ENCODE results near the gene CHST15. TPM values are rescaled to one million over a fixed set of nuclear protein-coding genes. Genes with fewer than 3 reads are reported as not detected.
A peak's percentile ranks its signal among the peaks of the same experiment; 100 is the strongest.
"Not testable (repeated sequence)": the region's sequence is repeated elsewhere in the genome, so short reads cannot be mapped to it uniquely, and the experiment has no call there.

CHST15 gene
- total RNA-seq, 1 donor from 2014 or later: 18.3 TPM

DNA sequence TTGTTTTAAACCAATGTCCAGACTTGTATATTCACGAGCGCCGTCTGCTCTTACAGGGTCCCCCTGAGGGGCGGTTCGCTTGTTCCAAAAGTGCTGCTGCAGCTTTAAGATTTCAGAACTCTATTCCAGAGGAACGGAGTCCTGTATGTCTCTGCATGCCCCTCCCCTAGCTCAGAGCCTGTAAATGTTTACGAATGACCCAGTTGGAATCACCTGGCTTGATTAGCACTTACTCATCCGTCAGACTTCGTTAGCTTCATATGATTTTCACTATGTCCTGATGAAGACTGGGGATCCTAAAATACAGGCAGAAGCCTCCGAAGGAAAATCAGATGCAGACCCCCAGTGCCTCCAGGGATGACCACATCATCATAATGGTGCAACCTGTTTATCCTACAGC is 4.5 kb upstream of the CHST15 start:
- DNase-seq: no peak

DNA sequence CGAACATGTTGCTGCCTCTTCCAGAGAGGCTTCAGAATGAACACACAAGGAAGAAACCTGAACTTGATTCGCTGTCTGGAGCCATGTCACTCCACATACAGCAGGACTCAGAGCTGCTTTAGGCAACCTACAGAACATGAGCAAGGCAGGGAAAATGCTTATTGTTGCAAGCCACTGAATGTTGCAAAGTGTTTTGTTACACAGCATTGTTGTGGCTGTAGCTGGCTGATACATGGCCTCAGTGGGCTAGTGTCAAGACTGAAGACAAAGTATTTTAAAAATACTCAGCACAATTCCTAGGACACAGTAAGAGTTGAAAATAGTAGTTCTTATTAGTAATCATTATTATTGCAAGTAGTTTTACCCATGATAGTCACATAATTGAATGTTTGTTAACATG is 3.1 kb upstream of the CHST15 start:
- no peak for DNase-seq

DNA sequence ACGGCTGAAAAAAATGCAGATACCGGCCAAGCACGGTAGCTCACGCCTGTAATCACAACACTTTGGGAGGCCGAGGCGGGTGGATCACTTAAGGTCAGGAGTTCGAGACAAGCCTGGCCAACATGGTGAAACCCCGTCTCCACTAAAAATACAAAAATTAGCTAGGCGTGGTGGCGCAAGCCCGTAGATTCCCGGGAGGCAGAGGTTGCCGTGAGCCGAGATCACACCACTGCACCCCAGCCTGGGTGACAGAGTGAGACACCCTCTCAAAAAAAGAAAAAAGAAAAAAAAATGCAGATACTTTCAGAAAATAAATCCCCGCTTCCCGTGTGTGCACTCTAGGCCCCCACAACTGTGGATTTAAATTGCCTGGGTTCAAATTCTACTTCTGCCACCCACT is 2.4 kb upstream of the CHST15 start:
- not testable (repeated sequence) for DNase-seq

DNA sequence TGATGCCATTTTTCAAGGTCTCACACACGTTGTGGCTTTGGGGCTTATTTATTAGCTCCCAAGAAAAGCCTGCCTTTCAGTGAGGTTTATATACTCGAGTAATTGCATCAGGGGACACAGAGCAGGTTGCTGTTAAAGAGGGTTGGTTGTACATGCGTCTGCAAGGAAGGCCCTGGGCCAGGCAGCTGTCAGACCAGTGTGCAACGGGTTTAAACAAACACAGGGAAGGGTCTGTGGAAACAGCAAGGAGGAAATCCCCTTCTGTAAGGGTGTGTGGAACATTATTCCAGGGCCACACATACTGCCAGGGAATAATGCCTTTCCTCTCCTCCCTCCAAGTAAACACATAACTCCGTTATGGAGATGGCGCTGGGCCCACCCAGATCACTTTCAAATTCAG is 1.7 kb upstream of the CHST15 start:
- peak; percentile 75 for DNase-seq

DNA sequence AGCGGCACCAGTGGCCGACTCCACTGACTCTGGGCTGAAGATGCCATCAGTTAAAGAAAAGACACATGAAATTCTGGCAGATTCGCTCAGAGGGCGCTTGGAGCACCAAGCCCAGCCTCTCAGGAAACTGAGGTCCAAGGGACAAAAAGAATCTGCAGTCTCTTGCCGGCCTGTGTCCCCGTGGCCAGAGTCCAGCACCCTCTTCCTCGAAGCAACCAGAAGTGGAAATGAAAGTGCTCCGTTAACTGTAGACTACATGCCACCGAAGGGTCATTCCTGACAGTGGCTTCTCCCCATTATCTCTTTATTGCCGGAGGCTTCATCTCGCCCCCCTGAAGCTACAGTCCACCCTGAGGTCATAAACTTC is 1.0 kb upstream of the CHST15 start:
- no peak for DNase-seq

DNA sequence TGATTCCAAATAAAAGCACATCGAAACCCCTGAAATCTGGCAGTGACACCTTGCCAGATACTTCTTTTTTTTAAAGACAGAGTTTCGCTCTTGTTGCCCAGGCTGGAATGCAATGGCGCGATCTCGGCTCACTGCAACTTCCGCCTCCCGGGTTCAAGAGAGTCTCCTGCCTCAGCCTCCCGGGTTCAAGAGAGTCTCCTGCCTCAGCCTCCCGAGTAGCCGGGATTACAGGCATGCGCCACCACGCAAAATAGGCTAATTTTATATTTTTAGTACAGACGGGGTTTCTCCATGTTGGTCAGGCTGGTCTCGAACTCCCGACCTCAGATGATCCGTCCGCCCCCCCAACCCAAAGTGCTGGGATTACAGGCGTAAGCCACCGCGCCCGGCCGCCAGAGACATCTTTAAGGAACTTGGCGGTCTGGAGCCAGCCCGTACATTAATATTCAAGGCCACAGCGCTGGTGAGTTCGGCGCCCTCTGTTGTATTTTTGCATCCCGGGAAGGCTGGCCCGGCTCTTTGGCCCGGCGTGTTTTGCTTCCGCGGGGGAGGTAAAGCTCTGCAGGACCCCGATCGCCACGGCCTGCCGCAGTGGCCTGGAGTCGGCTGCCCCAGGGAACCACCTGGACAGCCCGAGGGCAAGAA is 498 bp upstream of the CHST15 start:
- DNase-seq: peak; percentile 38

DNA sequence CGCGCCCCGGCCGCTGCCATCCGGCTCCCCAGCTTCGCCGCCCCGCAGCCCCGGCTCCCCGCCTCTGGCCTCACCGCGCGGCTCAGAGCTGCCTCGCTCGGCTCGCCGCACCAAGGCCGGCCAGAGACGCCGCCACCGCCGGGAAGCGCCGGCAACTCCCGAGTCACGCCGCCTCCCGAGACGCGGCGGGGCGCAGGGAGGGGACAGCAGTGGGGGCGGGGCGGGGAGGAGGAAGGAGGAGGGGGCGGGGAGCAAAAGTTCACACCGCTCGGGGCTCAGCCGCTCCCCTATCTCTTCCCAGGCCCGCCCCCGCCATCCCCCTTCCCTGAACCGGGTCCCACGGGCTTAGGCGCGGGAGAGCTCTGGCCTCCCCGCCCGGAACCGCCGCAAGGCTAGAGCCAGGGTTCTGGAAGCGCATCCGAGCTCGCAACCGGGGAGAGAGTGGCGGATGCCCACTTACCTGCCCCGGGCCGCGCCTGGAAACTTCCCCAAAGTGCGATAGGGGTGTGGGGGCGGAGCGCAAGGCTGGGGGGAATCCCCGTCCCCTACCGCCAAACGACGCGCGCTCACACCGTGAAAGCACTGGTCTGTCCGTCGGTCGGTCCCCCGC is 1.0 kb downstream of the CHST15 start:
- peak; percentile 58 for DNase-seq

DNA sequence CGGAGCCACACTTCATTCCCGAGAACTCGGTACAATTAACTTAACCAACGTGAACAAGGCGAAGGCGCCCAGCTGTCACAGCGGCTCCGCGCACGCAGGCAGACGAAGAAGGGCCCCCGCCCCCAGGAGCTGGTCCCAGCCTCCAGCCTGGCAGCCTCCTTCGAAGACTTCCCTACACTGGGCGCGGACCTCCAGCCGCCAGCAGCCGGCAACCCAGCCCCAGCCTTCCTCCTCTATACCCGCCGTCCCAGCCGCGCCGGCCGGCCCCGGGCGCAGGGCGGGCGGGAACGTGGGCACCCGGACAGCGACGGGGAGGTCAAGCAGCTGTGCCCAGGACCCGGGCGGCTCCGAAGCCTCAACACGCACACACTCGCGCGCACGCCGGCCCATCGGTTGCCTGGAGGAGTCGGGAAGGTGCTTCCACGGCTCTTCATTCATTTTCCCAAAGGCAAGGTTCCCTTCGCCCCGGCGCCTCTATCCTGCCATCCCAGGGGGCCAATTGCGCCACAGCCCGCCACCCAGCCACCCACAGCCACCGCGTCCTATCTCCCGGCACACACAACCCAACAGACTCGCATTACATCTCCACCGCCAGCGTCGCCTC is 1.6 kb downstream of the CHST15 start:
- peak; percentile 69 for DNase-seq

DNA sequence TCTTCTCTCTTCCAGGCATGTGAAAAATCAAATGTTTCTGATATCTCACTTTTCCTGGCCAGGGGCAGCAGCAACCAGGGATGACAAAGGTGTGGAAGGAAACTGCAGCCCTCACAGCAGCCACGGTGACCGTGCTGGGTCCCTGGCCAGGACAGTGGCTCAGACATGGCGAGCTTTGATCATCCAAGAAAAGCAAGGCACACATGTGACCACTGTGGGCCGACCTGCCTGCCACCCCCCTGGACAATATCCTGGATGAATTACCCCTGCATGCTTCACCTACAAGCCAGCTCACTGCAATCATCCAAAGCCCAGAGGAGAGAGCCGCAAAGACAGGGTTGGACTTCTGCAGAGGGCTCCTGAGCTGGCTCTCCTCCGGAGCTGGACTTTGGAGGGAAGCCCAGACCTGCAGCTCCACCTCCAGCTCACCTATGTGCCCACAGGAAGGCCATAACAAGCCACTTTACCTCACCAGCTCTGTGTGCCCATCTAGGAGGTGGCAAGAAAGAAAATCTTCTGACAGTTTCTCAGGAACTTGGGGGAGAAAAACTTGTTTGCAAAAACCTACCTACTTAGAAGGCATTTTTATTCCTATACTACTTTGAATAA is 2.7 kb downstream of the CHST15 start:
- no peak for DNase-seq

DNA sequence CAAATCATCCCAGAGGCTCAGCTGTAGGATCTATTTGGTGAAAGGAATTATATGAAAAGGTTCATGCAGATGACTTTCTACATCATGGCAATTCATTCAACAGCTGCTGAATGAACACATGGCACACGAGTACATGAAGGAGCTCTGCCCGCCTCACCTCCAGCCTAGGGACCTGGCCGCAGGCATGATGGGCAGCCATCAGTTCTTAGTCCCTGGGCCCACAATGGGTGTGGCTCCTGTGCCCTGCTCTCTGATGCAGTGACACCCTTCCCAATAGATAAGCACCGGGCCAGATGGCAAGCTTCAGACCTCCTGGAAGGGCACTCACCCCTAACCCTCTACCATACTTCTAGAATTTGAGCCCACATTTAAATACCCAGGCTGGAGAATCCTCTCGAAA is 3.5 kb downstream of the CHST15 start:
- no peak for DNase-seq

DNA sequence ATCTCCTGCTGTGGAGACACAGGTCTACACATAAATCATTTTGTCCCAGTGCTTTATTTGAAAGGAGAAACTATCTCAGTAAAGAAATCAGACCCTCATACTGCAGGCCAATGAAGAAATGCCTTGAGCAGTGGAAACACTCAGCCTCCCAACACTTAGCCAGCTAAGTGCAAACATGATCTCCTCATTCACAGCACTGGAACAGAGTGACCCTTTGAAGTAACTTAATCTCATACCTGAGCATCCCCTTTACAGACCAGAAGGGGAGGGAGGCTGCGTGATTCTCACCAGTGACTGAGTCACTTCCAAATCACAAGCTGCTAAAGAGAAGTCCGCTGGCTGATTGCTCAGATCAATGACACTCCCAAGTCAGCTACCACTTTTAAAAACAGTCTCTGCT is 4.5 kb downstream of the CHST15 start:
- no peak for DNase-seq

DNA sequence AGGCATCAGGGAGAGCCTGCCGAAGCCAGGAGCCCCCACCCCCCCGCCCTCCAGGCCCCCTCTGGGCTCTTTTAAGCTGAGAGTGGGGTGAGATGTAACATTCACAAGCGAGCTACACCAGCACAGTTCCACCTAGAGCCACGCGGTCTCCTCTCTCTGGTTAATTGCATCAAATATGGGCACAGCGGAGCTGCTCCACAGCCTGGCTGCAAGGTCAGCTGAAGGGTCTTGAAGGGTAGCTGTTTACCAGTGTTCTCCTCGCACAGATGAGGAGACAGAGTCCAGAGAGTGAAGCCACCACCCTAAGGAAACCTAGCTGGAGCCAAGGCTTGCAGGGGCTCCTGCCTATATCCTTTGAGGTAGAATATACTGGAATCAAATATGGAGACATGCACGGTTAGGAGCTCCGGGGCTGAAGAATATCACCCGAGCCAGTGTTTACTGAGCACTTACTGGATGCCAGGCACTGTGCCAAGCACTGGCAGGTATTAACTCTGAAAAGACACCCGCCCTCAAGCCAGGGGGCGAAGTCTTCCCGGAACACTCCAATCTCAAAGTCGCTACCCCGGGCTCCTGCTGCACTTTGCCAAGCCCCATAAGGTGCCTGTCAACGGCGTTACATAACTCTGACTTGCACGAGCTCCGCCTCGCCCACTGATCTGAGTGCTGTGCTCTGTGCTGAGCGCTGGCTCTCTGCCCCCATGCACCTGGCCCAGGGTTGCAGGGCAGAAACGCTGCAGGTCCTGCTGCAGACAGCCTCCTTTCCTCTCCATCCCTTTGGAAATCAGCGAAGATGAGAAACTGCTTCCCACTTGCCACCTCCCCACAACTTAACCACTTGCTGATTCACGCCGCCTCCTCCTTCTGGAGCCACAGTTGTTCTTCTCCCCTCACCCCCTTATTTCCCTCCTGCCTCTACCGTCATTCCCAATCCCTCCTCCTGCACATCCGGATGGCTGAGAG is 5.4 kb downstream of the CHST15 start:
- no peak for DNase-seq

DNA sequence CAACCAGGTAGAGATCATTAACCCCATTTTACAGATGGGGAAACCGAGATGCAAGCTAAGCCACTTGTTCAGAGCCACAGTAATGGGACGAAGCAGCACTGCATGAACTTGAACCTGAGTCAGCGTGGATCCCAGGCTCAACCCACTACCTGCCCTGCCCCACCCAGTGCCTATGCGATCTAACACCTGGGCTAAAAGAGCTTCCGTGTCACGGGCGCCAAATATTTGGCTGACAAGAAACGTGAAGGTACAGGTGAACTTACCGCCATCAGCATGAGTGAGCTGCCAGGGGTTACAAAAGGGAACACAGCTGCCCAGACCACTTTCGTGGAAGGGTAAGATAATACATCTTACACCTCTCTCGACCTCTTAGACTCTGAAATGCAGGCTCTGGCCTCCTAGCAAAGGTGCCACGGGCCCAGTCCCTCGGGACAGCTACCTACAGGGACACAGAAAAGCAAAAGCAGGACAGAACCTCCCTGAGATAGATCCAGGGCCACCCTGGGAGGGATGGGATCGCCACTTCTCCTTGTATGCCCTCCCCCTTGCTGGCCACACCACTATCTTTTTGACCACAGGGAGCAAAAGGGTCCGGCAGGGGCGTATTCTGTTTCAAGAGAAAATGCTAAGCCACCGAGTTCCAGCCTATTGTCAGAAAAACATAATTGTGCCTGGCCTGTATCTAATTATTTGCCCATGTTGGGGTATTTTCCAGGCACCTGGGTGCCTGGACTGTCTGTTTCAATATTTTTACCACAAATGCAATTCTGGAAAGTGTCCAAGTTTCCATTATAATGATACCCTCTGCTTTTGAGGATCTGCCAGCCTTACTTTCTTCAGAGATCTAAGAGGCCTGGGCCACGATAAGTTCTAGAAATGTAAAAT is 6.4 kb downstream of the CHST15 start:
- no peak for DNase-seq

DNA sequence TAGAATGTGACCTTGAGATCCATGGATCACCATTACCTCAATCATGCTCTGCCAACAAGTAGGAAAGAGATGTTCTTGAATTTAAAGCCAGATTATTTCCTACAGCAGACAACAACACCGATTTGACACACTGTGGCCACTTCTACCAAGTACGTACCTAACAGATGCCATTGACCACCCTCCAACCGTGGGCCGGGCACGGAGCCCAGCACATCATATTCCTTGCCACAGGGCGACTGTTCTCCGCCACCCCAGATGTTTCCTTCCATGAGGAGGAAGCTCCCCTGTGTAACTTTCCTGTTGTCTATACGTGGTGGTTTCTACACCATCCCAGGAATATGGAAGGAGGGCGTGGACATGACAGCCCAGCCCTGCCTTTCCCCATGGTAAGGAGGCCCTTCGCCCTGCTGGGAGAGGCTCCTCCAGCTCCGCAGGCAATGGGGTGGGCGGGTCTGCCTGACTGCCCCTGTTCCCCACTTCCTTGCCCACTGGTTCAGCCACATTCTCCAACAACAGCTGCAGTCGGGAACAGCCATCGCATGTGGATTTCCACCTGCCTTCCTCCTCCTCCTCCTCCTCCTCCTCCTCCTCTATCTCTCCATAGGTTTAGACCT is 7.2 kb downstream of the CHST15 start:
- no peak for DNase-seq

DNA sequence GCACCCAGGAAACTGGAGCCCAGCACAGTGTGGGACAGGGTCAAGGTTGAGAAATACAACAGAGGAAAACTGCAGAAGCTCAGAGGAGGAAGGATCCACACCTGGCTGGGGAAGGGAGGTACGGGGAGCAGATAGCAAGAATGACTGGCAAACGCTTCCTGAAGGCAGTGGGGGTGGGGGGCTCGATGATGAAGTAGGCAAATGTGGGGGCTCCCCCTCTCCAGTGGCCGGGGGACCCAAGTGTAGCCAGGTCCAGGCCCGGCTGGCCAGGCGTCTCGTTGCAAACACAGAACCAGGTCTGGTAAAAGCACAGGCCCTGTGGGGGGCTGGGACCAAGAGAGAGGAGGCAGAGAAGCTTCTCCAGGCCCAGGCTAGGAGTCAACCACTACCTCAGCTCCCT is 7.7 kb downstream of the CHST15 start:
- no peak for DNase-seq

DNA sequence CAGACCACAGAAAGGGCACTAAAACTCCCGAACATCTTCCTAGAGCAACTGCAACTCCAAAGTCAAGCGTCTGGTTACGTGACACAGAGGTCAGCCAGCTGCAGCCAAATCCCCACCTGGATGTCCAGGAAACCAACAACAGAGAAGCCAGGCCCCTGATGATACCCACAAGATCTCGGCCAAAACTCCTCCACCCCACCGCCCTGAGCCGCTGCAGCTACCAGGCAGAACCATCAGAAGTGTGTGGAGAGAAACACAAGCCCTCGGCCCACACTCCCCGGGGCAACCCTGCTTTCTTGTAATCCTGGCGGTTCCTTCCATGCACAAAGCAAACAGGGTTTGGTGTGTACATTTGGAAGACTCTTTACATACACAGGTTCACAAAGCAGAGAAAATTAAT is 8.7 kb downstream of the CHST15 start:
- peak; percentile 56 for DNase-seq

DNA sequence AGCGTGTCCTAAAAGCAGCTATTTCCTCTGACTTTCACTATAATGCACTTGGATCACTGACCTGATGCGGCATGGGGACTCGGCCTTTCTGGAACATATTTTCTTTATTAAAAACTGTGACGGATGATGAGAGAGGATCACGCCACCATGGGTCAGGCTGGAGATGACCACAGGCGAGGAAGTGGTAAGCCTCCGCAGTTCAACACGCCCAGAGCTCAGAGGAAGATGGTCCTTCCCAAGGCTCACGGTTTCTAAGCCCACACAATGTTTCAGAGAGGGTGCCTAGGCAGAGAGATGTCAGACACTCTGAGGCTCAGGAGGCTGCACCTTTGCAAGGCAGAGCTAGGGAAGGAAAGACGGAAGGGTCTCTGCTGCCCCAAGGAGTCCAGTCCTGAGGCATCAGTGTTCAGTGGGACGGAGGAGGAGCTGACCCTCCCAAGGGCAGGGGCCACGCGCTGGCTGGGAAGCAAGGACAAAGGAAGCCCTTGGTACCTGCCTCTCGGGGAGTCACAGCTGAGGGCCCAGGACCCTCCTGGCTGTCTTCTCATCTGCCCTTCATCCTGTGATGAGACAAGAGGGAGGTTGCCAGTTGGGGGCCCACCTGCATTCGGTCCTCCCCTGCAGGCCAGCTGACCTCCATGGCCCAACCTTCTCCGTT is 9.5 kb downstream of the CHST15 start:
- DNase-seq: no peak

DNA sequence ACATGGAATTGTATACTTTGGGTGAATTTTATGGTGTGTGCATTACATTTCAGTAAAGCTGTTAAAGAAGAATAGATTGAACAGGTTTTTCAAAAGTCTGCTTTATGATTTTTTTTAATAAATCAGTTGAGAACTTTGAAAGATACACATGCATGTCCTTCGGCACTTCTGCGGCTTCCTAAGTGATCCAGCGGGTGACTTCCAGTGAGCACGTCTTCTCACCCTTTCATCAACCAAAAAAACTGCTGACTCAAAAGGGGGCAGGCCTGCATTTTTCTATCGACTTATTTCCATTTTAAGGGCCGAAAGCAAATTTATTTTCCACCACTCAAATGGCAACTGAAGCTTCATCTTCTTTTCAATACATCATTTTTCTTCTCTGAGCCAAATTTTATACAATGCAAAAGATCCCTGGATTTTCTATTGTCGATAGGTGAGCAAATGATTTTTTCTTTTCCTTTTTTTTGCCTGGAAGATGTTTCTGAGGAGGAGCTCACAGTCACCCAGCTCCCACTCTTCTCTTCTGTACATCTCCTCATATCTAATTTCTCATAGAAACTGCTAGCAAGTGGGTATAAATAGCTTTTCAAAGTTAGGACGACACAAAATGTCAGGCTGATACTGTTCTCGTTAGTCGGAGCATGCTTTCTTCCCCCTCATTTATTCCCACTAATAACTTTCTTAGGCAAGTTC is 10.2 kb downstream of the CHST15 start:
- no peak for DNase-seq

DNA sequence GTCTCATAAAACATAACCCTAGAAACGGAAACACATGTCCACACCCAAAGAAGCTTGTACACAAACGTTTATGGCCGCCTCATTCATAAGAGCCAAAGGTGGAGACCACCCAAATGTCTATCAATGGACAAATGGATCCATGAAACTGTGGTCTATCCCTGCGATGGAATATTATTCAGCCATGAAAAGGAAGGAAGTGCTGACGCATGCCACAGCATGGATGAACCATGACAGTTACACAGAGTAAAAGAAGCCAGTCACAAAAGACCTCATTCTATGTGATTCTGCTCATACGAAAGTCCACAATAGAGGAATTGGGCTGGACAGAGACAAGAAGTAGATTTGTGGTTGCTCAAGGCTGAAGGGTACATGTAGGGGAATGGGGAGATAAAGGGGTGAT is 10.8 kb downstream of the CHST15 start:
- no peak for DNase-seq

All from tongue (tissue), 2 donors.